BLaER1 (cell line): ENCODE data around the gene SMAD7.

ENCODE experiments used
- H3K27ac ChIP-seq: shearing (Covaris generic); formaldehyde crosslinking; 2 replicates; pipeline ENCODE4 v1.8.1; 2022
- H3K27me3 ChIP-seq: shearing (Covaris generic); formaldehyde crosslinking; 2 replicates; pipeline ENCODE4 v1.8.1; 2022
- H3K36me3 ChIP-seq: shearing (Covaris generic); formaldehyde crosslinking; 2 replicates; pipeline ENCODE4 v1.8.1; 2022
- H3K4me1 ChIP-seq: shearing (Covaris generic); formaldehyde crosslinking; 2 replicates; pipeline ENCODE4 v1.8.1; 2022
- H3K4me2 ChIP-seq: shearing (Covaris generic); formaldehyde crosslinking; 2 replicates; pipeline ENCODE4 v1.8.1; 2022
- H3K4me3 ChIP-seq: shearing (Covaris generic); formaldehyde crosslinking; 2 replicates; pipeline ENCODE4 v1.8.1; 2022
- H3K9ac ChIP-seq: shearing (Covaris generic); formaldehyde crosslinking; 2 replicates; pipeline ENCODE4 v1.8.1; 2022
- H3K9me3 ChIP-seq: shearing (Covaris generic); formaldehyde crosslinking; 2 replicates; pipeline ENCODE4 v1.8.1; 2022
- H4K20me1 ChIP-seq: shearing (Covaris generic); formaldehyde crosslinking; 2 replicates; pipeline ENCODE4 v1.8.1; 2022
- Cebpa-rat ChIP-seq: shearing (Covaris generic); IDR thresholded peaks from 2 replicates; pipeline ENCODE4 v1.8.1; 2022

The SMAD7 gene

DNA sequence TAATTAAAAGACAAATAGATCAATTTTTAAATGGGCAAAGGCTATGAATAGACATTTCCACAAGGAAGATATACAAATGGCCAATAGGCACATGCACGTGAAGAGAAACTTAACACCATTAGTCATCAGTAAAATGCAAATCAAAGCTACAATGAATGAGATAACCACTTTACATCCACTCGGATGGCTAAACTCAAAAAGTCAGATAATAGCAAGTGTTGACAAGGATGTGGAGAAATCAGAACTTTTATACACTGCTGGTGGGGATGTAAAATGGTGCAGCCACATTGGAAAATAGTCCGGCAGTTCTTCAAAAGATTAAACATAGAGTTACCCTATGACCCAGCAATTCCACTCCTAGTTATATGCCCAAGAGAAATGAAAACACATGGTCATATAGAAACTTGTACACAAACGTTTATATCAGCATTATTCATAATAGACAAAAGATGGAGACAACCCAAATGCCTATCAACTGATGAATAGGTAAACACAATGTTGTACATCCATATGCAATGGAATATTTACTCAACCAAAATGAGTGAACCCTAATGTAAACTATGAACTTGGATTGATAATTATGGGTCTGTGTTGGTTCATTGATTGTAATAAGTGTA, 51.1 kb downstream of the SMAD7 start:
- TF ChIP-seq Cebpa-rat, result no peak
- Histone ChIP-seq H3K9me3 (peaks cover 9% of the 10 kb centered on the region), H3K4me2 (no peak overlapping the region)

DNA sequence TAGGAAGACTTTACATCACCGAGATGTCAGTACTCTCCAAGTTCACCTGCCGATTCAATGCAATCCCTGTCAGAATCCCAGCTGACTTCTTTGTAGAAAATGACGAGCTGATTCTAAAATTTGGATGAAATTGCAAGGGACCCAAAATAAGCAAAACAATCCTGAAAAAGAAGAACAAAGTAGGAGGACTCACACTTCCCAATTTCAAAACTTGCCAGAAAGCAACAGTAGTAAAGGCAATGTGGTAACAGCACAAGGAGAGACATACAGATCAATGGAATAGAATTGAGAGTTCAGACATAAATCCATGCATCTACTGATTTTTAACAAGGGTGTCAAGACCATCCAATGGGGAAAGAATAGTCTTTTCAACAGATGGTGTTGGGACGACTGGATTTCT, 52.2 kb downstream of the SMAD7 start:
- Histone ChIP-seq H3K4me1 (peaks cover 41% of the 10 kb centered on the region), H3K27ac (no peak overlapping the region), H3K27me3 (no peaks in the 10 kb centered on the region), H3K4me3 (no peak overlapping the region), H3K36me3 (no peaks in the 10 kb centered on the region), H4K20me1 (no peaks in the 10 kb centered on the region), H3K4me2 (no peak overlapping the region), H3K9ac (no peak overlapping the region), H3K9me3 (no peaks in the 10 kb centered on the region; the same call in 1 of the 2 replicates)
- TF ChIP-seq Cebpa-rat, result no peak

More for the DNA sequence above, 51.1 kb downstream of the SMAD7 start:
- Histone ChIP-seq H3K27me3 (no peaks in the 10 kb centered on the region), H3K9ac (no peak overlapping the region), H3K4me1 (peaks cover 30% of the 10 kb centered on the region), H4K20me1 (no peaks in the 10 kb centered on the region), H3K4me3 (no peak overlapping the region), H3K27ac (no peak overlapping the region), H3K36me3 (no peaks in the 10 kb centered on the region)

DNA sequence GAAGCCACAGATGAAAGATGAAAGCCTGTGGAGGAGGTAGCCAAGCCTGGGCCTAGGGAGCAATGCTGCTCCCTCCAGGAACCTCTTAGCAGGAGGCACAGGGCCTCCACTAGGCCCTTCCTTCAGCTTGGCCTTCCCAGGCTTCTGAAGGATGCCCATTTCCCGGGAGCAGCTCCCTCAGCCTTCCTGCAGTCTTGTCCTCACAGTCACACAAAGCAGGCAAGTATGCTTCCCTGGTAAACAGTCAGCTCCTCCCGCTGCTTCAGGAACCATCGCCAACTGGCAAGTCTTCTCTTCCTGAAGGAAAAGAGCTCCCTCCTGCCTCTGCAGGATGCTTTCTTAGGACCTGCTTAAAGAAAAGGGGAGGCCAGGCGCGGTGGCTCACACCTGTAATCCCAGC, 53.2 kb downstream of the SMAD7 start:
- Histone ChIP-seq H3K27ac (peak overlapping the region; percentile 73; the same call in 1 of the 2 replicates), H4K20me1 (no peaks in the 10 kb centered on the region), H3K27me3 (no peaks in the 10 kb centered on the region), H3K9me3 (no peaks in the 10 kb centered on the region), H3K4me1 (peaks cover 51% of the 10 kb centered on the region), H3K9ac (0 out of 2 replicates have a peak overlapping the region, but pooled peaks have one; percentile 22), H3K4me3 (no peak overlapping the region), H3K36me3 (no peaks in the 10 kb centered on the region), H3K4me2 (peak overlapping the region; percentile 77)
- no peak for TF ChIP-seq Cebpa-rat

DNA sequence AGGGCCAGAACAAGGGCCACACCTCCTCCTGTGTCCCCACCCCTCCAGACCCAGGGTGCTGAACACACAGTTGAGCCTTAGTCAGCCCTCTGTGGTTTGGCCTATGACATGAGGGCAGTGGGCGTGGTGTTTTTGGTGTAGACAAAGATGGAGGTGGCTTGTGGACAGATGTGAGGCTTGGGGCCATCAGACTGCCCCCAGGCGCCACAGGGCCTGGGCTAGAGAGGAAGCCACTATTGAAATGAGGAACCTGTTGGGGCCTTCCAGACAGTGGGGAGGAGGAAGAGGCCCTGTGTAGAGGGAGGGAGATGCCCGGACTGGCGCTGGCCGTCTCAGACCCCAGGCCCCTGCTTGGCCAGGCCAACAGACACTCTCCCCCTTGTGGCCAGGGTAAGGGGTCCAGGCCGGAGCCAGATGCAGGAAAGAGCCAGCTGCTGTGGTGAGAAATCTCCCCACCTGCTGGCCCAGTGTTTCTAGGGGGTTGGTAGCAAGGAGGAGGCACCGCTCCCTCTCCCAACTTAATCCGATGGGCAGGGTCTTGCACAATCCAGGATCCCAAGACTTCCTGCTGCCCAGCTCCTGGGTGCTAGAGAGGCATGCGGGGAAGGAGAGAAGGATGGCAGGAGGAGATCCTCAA, 53.8 kb downstream of the SMAD7 start:
- H3K4me2 ChIP-seq, result peak overlapping the region; percentile 77
- H3K9me3 ChIP-seq, result no peaks in the 10 kb centered on the region
- H3K27me3 ChIP-seq, result no peaks in the 10 kb centered on the region
- H3K9ac ChIP-seq, result 0 out of 2 replicates have a peak overlapping the region, but pooled peaks have one; percentile 22
- H3K4me3 ChIP-seq, result no peak overlapping the region
- peak overlapping the region; percentile 73 for H3K27ac ChIP-seq
- peaks cover 56% of the 10 kb centered on the region for H3K4me1 ChIP-seq
- H3K36me3 ChIP-seq, result no peaks in the 10 kb centered on the region
- no peak for TF ChIP-seq Cebpa-rat
- H4K20me1 ChIP-seq, result no peaks in the 10 kb centered on the region

DNA sequence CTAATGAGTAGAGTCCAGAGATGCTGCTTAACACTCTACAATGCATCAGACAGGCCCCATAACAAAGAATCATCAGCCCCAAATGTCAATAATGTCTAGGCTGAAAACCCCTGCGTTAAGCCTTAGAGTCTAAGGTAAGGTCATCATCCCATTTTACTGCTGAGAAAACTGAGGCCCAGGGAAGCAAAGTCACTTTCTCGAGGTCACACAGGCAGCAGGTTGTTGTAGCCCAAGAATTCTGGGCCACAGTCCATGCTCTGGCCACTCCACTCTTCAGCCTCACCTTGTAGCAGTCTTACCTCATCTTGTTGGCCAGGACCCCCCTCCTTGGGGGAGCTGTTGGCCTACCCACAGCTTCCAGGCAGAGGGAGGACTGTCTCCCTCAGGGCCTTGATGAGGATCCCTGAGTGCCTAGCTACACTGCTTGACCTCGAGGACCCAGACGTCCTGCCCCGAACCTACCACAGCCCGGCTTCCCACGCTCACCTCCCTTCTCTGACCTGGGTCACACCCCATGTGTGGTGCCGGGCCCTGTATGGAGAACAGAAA, 54.4 kb downstream of the SMAD7 start:
- no peak for TF ChIP-seq Cebpa-rat
- Histone ChIP-seq H3K9ac (0 out of 2 replicates have a peak overlapping the region, but pooled peaks have one; percentile 1), H3K4me2 (peak overlapping the region; percentile 77)

DNA sequence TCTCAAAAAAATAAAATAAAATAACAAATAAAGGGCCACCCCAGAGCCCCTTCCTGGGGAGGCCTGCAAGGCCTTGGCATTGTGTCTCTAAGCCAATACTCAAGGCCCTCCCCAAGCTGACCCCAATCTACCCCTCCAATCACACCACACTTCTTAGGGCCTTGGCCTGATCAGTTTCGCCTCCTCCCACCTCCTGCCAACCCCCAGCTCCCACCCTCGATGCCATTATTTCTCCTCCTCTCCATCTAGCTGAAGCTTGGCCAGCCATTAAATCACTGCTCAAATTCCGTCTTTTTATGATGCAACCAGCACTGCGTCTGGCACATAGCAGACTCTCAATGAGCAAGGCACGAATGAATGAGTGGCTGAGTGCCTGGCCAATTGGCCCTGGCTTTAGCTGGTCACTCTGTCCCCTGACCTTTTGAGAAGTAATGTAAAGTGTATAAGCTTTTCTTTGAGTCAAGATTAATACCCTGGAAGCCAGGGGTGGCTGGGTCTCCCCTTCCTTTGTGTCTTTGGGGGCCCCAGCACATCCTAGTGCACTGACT, 55.9 kb downstream of the SMAD7 start:
- H3K4me2 ChIP-seq, result peak overlapping the region; percentile 77

More for the DNA sequence above, 54.4 kb downstream of the SMAD7 start:
- Histone ChIP-seq H3K9me3 (no peaks in the 10 kb centered on the region), H4K20me1 (no peaks in the 10 kb centered on the region), H3K4me3 (no peak overlapping the region), H3K4me1 (peaks cover 56% of the 10 kb centered on the region), H3K27ac (peak overlapping the region; percentile 73), H3K27me3 (no peaks in the 10 kb centered on the region), H3K36me3 (no peaks in the 10 kb centered on the region)

DNA sequence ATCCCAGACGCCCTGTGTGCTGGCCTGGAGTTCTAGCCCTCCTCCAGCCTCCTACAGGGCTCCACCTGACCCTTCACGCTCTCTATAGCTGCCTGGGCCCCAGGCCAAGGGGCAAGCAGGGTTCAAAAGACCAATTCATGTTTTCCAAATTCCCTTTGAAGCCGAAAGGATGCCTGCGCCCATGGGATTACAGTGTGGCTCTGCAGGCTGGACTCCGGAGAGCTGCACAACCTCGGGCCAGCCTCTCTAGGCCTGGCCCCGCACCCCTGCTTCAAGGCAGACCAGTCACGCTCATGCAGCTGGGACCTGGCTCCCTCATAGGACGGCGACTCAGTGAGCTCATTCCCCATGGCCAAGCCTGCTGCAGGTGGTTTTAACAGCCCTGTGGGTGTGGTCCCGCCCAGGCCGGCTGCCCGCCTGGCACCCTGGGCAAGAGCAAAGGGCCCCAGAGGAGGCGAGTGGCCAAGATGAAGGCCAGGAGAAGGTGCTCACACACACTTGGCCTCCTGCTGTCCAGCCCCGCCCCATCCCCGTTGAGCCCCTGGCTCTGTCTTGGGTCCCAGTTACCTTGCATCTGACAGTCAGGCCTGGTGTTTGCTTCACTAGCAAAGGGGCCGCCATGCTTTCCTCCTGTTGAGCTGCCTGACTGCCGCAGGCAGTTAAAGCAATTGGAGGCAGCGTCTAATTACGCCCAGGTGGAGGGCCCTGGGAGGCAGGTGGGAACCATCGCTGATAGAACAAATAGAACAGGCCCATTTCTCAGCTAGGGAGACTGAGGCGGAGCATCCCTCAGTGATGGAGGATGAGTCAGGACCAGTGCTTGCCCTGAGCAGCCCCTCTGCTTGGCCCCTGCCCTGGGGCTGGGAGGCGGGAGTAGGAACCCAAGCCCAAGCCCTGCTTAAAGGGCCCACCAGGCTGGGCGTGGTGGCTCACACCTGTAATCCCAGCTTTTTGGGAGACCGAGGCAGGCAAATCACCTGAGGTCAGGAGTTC, 56.9 kb downstream of the SMAD7 start:
- Histone ChIP-seq H3K27ac (peak overlapping the region; percentile 58), H4K20me1 (no peaks in the 10 kb centered on the region), H3K9ac (no peak overlapping the region), H3K27me3 (no peaks in the 10 kb centered on the region), H3K4me1 (peaks cover 62% of the 10 kb centered on the region), H3K9me3 (no peaks in the 10 kb centered on the region), H3K4me2 (peak overlapping the region; percentile 77), H3K36me3 (no peaks in the 10 kb centered on the region), H3K4me3 (no peak overlapping the region)
- TF ChIP-seq Cebpa-rat, result no peak

More for the DNA sequence above, 55.9 kb downstream of the SMAD7 start:
- Histone ChIP-seq H3K9ac (peak overlapping the region; percentile 40; the same call in 1 of the 2 replicates), H3K27me3 (no peaks in the 10 kb centered on the region), H3K9me3 (no peaks in the 10 kb centered on the region), H3K4me3 (no peak overlapping the region), H3K36me3 (no peaks in the 10 kb centered on the region), H3K27ac (peak overlapping the region; percentile 73), H3K4me1 (peaks cover 56% of the 10 kb centered on the region), H4K20me1 (no peaks in the 10 kb centered on the region)
- TF ChIP-seq Cebpa-rat, result no peak

DNA sequence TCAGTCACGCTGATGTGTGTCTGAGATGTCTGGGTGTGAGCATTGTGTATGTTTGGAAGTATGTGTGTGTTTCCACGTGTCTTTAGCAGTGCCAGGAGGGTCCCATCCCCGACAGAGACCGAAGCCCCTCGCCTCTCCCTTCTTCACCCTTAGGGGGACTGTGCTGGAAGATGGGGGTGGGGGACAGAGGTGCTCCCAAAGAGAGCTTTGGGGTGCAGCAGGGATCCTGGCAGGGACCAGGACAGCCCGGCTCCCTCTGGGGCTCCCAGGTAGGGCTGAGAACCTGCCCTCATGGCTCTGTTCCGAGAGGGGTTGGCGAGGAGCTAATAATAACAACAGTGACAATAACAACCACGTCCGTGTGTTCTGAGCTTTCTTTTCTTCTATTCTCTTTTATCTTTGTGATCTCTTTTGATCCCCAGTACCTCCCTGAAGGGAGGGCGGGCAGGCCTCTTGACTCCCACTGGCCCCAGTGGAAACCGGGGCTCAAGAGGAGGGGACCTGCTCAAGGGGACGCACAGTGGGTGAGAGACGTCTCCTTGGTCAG, 57.6 kb downstream of the SMAD7 start:
- Histone ChIP-seq H3K4me2 (peak overlapping the region; percentile 48), H4K20me1 (no peaks in the 10 kb centered on the region), H3K36me3 (no peaks in the 10 kb centered on the region), H3K4me1 (peaks cover 67% of the 10 kb centered on the region), H3K27me3 (no peaks in the 10 kb centered on the region), H3K4me3 (no peak overlapping the region), H3K27ac (peak overlapping the region; percentile 58), H3K9ac (no peak overlapping the region), H3K9me3 (no peaks in the 10 kb centered on the region)
- TF ChIP-seq Cebpa-rat, result no peak
